ENCODE data around the gene PCMT1. TPM values are rescaled to one million over a fixed set of nuclear protein-coding genes. Genes with fewer than 3 reads are reported as not detected.

The PCMT1 gene
- total and polyA plus RNA-seq, 2 donors (not counting 1 experiment from before 2014, with no cell fraction given): 30.3 to 46.4 TPM

DNA sequence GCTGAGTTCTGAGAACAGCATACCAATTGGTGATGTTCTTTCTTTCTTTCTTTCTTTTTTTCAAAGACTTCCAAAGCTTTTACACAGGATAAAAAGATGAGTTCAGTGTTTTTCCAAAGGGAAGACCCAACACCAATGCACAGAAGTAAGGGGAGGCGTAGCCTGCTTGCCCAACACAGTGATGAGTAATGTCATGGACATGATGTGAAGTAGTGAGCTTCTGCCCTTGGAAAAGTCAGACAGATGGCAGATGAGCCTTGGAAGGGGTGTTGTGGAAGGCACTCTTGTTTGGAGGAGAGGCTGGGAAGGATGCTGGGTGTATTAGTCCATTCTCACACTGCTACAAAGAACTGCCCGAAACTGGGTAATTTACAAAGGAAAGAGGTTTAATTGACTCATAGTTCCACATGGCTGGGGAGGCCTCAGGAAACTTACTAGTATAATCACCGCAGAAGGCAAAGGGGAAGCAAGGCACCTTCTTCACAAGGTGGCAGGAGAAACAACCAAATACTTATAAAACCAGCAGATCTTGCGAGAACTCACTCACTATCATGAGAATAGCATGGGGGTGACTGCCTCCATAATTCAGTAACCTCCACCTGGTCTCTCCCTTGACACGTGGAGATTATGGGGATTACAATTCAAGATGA is 102.0 kb downstream of the PCMT1 start:
- POLR2A ChIA-PET: no interaction called here
- peak overlapping the region in 1 of 5 experiments; percentile 51 for H3K4me3 ChIP-seq (ENCODE audit: control extremely low read depth in 1 of 5, extremely low read depth in 1 of 5, insufficient read depth in 1 of 5, low read depth in 2 of 5, low read length in 4 of 5)
- peaks cover 18 to 24% of the 10 kb centered on the region in 2 donors for H3K4me1 ChIP-seq (ENCODE audit: control insufficient read depth in 2 of 2, insufficient read depth in 2 of 2, low read length in 2 of 2)
- Mint-ChIP-seq H3K4me1 (peaks cover 27% of the 10 kb centered on the region), H3K27ac (peak overlapping the region; percentile 61), H3K4me3 (peak overlapping the region; percentile 73), H3K27me3 (peaks cover 1% of the 10 kb centered on the region), H3K9me3 (ENCODE audit: insufficient read depth) (no peaks in the 10 kb centered on the region)
- H3K9ac ChIP-seq (ENCODE audit: low read length): no peak overlapping the region
- H3K27ac ChIP-seq (ENCODE audit: low read length in 2 of 2): no peak overlapping the region
- no peaks in the 10 kb centered on the region for H3K79me2 ChIP-seq (ENCODE audit: control insufficient read depth, insufficient read depth, low read length)
- TF ChIP-seq, protein P1, sequence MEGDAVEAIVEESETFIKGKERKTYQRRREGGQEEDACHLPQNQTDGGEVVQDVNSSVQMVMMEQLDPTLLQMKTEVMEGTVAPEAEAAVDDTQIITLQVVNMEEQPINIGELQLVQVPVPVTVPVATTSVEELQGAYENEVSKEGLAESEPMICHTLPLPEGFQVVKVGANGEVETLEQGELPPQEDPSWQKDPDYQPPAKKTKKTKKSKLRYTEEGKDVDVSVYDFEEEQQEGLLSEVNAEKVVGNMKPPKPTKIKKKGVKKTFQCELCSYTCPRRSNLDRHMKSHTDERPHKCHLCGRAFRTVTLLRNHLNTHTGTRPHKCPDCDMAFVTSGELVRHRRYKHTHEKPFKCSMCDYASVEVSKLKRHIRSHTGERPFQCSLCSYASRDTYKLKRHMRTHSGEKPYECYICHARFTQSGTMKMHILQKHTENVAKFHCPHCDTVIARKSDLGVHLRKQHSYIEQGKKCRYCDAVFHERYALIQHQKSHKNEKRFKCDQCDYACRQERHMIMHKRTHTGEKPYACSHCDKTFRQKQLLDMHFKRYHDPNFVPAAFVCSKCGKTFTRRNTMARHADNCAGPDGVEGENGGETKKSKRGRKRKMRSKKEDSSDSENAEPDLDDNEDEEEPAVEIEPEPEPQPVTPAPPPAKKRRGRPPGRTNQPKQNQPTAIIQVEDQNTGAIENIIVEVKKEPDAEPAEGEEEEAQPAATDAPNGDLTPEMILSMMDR (IDR thresholded peaks at IDR 0.05): no peak
- no peak for TF ChIP-seq EZH2 (IDR thresholded peaks at IDR 0.05; ENCODE audit: borderline replicate concordance, insufficient read depth, low read depth, low read length, poor library complexity, severe bottlenecking)
- CTCF ChIA-PET: interaction anchor here (1.0 to 1.8 kb wide), 3 partner anchors 11 to 16 kb away, joined by 3 to 5 read pairs (median 5); no protein-coding TSS in a partner anchor
- peaks cover 0 to 2% (median 0%) of the 10 kb centered on the region in 3 donors for H3K9me3 ChIP-seq (ENCODE audit: control extremely low read depth in 1 of 3, control insufficient read depth in 2 of 3, insufficient read depth in 1 of 3, low read length in 2 of 3)
- no peaks in the 10 kb centered on the region for H3K36me3 ChIP-seq (replicated peaks in 1 of 2; ENCODE audit: control extremely low read depth in 1 of 2, control insufficient read depth in 1 of 2, extremely low read depth in 1 of 2, insufficient read depth in 2 of 2, low read length in 1 of 2)
- no peaks in the 10 kb centered on the region for H4K20me1 ChIP-seq (ENCODE audit: control insufficient read depth, insufficient read depth, low read length, poor library complexity, severe bottlenecking)
- intact Hi-C loops (cut with micrococcal nuclease): no loop called here
- ATAC-seq (ENCODE audit: low read depth) (peak; percentile 29), DNase-seq (no peak)
- WGBS (ENCODE audit: insufficient coverage): 50% methylated on average over 2 of the region's 5 CpGs
- no peak overlapping the region for H2AFZ ChIP-seq (ENCODE audit: insufficient read depth, low read depth, low read length, poor library complexity, severe bottlenecking)
- H3K27me3 ChIP-seq (replicated peaks in 1 of 4; ENCODE audit: control extremely low read depth in 1 of 4, control insufficient read depth in 3 of 4, insufficient read depth in 4 of 4, low read length in 3 of 4): peaks cover 0 to 8% (median 4%) of the 10 kb centered on the region in 4 experiments
- H3K4me2 ChIP-seq (replicated peaks; ENCODE audit: low read depth, low read length, poor library complexity, severe bottlenecking): peak overlapping the region; percentile 73

DNA sequence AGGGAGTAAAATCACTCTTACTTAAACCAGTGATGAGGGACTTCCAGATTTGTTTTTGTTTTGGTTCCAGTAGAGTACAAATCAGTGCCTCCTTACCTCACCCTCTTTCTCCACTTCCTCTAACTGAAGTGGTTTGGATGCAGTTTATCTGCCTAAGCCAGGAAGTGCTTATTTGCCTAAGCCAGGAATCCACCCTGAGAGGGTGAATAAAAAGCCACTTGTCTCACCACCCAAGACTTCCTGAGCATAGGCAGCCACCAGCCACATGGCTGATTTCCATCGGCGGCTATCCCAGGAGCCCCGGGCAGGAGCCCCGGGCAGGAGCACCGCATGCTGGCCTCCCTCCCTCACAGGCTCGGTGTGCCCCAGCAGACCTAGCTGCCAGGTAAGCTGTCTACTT is 102.6 kb downstream of the PCMT1 start:
- H3K4me3 ChIP-seq (ENCODE audit: control extremely low read depth in 1 of 5, extremely low read depth in 1 of 5, insufficient read depth in 1 of 5, low read depth in 2 of 5, low read length in 4 of 5): peak overlapping the region in 1 of 5 experiments; percentile 51
- intact Hi-C loops (cut with micrococcal nuclease): no loop called here
- Mint-ChIP-seq H3K4me1 (peaks cover 27% of the 10 kb centered on the region), H3K27ac (peak overlapping the region; percentile 61), H3K27me3 (peaks cover 3% of the 10 kb centered on the region), H3K4me3 (peak overlapping the region; percentile 73), H3K9me3 (ENCODE audit: insufficient read depth) (no peaks in the 10 kb centered on the region)
- no peaks in the 10 kb centered on the region for H3K79me2 ChIP-seq (ENCODE audit: control insufficient read depth, insufficient read depth, low read length)
- POLR2A ChIA-PET: no interaction called here
- peaks cover 0 to 2% (median 0%) of the 10 kb centered on the region in 3 donors for H3K9me3 ChIP-seq (ENCODE audit: control extremely low read depth in 1 of 3, control insufficient read depth in 2 of 3, insufficient read depth in 1 of 3, low read length in 2 of 3)
- DNase-seq (peak; percentile 77), ATAC-seq (ENCODE audit: low read depth) (peak; percentile 86)
- WGBS (ENCODE audit: insufficient coverage): 4% methylated on average over 6 of the region's 6 CpGs
- no peaks in the 10 kb centered on the region for H4K20me1 ChIP-seq (ENCODE audit: control insufficient read depth, insufficient read depth, low read length, poor library complexity, severe bottlenecking)
- H3K27ac ChIP-seq (ENCODE audit: low read length in 2 of 2): peak overlapping the region in 1 of 2 donors; percentile 29
- H3K27me3 ChIP-seq (replicated peaks in 1 of 4; ENCODE audit: control extremely low read depth in 1 of 4, control insufficient read depth in 3 of 4, insufficient read depth in 4 of 4, low read length in 3 of 4): peaks cover 0 to 8% (median 4%) of the 10 kb centered on the region in 4 experiments
- H3K36me3 ChIP-seq (replicated peaks in 1 of 2; ENCODE audit: control extremely low read depth in 1 of 2, control insufficient read depth in 1 of 2, extremely low read depth in 1 of 2, insufficient read depth in 2 of 2, low read length in 1 of 2): no peaks in the 10 kb centered on the region
- no peak overlapping the region for H2AFZ ChIP-seq (ENCODE audit: insufficient read depth, low read depth, low read length, poor library complexity, severe bottlenecking)
- peak overlapping the region; percentile 73 for H3K4me2 ChIP-seq (replicated peaks; ENCODE audit: low read depth, low read length, poor library complexity, severe bottlenecking)
- H3K9ac ChIP-seq (ENCODE audit: low read length): peak overlapping the region; percentile 47
- peaks cover 18 to 24% of the 10 kb centered on the region in 2 donors for H3K4me1 ChIP-seq (ENCODE audit: control insufficient read depth in 2 of 2, insufficient read depth in 2 of 2, low read length in 2 of 2)
- no peak for TF ChIP-seq EZH2 (IDR thresholded peaks at IDR 0.05; ENCODE audit: borderline replicate concordance, insufficient read depth, low read depth, low read length, poor library complexity, severe bottlenecking)
- TF ChIP-seq, protein P1 (IDR thresholded peaks at IDR 0.05): no peak
- CTCF ChIA-PET: interaction anchor here (1.5 to 1.8 kb wide), 2 partner anchors 12 to 17 kb away, joined by 5 read pairs; no protein-coding TSS in a partner anchor
